GM19328 (cell line): Measurements from ENCODE around the gene ASIC5.
"Not testable (repeated sequence)": the region's sequence is repeated elsewhere in the genome, so short reads cannot be mapped to it uniquely, and the experiment has no call there.

Experiments used
- ATAC-seq: cut with Tn5 transposase; IDR thresholded peaks from one replicate; pipeline ENCODE4 v1.9.1; 2021; ENCODE audit warnings: mild to moderate bottlenecking, moderate library complexity; ENCODE audit not compliant: unreplicated experiment

Gene ASIC5, protein sequence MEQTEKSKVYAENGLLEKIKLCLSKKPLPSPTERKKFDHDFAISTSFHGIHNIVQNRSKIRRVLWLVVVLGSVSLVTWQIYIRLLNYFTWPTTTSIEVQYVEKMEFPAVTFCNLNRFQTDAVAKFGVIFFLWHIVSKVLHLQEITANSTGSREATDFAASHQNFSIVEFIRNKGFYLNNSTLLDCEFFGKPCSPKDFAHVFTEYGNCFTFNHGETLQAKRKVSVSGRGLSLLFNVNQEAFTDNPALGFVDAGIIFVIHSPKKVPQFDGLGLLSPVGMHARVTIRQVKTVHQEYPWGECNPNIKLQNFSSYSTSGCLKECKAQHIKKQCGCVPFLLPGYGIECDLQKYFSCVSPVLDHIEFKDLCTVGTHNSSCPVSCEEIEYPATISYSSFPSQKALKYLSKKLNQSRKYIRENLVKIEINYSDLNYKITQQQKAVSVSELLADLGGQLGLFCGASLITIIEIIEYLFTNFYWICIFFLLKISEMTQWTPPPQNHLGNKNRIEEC

GRCh38 chr4:155866177-155866576, at the start of gene ASIC5:
Gene ASIC5, minus strand, starts transcription at chr4:155866277. Its CDS starts 51 bp downstream, at chr4:155866226.
- no peak for ATAC-seq

- no peak for ATAC-seq
These were observed 48.7 kb upstream of the ASIC5 start for GRCh38 chr4:155914782-155915181.

- ATAC-seq, result no peak
These were observed 45.8 kb upstream of the ASIC5 start for GRCh38 chr4:155911905-155912304.

- ATAC-seq, result no peak
These were observed 43.6 kb upstream of the ASIC5 start for GRCh38 chr4:155909615-155910226.

DNA sequence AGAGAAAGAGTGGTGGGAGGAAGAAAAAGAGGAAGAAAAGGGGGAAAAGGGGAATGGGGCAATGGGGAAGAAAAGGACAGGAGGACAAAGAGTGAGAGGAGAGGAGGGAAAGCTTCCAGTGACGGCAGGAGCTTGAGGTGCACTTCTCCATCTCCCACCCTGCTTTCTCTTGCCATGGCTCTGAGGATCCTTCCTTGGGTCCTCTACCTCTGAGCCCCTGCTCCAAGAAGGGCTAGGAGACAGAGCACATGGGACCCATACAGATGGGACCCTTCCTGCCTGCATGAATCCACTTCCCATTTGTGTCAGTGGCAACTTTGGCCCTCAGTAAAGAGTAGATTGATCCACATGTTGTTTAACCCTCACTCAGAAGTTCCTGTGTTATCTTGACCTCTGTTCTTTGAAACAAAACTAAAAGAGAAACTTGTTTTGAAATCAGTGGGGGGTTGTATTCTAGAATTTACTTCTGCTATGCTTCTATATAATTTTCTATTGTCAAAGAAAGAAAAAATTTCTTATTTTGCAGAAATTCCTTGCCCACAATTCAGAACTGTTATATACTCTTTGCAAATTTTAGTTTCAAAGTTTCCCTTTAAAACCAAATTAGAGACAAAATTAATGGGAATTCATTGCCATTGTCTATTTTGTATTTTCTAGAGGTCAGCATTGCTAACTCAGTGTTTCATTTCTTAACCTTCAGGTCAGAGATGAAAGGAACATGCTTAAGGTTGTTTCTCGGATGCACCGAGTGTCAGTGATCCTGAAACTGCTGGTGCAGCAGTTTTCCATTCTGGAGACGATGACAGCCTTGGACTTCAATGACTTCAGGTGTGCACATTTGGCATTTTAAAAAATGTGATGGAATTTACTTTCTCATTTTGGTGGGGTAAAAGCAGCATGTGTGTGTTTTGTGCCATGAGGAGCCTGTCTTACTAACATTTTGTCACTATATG, 42.4 kb upstream of the ASIC5 start:
- ATAC-seq, result no peak

DNA sequence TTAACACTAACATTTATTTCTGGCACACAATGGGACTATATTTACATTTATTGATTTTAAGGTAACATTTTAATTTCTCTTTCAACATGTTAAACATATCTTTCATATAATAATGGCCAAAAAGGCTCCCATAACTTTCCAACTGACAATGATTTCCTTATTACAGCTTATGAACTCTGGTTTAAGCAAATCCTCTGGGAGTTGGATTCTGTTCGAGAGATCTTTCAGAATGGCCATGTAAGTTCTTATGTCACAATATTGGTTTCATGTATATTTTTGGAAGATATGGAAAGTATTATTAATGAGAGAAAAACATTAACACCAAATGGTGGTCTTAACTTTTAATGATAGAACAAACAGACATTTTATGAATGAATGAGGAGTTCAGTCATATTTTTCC, 41.5 kb upstream of the ASIC5 start:
- no peak for ATAC-seq

DNA sequence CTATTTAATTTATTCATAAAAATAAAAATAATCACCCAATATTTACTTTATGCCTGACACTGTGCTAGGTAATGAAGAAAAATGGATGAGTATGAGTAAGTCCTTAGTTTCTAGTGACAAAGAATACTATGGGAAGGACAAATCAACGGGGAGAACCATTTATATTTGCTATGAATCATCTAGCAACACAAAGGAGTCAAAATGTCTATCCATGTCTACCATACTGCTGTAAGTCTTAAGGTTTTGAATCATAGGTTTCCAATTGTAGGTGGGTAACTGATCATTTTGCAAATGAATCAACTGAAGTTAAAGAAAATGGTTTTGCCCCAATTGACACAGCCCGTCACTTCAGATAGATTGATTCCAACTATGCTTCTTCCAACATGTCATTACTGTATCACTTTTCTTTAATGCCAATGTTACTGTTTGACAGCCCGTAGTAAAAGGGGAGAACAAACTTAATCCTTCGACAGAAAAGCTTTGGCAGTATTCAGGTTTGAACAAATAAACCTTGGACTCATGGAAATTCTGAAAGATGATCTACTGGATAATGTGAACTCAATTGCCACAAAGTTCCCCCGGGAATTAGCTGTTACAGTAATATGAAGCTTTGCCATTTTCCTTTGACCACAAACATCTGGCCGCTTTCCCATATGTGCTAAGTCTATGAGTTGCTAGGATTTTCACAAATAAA, 40.6 kb upstream of the ASIC5 start:
- no peak for ATAC-seq

DNA sequence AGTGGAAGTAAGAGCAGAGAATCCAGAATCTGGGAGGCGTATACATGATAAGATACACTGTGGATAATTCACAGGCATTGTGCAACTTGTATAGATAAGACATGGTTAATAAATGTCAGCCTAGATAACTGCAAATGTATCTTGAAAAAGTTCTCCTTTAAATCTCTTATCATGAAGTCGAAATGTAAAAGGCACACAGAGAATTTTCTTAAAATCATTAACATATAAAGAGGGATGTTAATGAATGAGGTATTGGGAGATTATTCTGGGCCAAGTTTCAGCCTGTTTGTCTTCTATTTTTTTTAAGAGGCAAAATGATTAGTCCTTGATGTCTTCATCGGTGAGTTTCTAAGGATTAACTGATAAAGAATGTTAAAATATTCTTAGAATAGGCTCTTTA, 38.3 kb upstream of the ASIC5 start:
- ATAC-seq, result no peak

GRCh38 chr4:155903453-155903852, 37.4 kb upstream of the ASIC5 start, which contains the start of gene TDO2:
Gene TDO2, plus strand, starts transcription at chr4:155903696. Its CDS starts 63 bp downstream, at chr4:155903759.
- no peak for ATAC-seq

DNA sequence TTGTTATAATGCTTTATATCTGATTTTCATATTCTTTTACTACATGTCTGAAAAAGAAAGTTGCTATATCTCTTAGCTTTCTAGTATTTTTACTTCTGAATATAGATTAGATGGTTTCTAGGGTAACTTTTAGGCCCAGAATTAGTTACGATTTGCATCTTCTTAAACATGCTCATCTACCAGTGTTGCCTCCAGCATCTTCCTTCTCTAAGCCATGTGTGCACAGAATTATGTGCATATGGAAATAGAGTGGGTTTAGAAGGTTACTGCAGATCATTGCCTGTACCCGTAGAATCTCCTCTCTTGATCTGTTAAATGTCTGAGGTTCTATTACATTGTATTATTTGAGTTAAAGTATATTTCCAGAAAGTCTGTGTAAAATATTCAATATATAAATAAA, 34.9 kb upstream of the ASIC5 start:
- no peak for ATAC-seq

DNA sequence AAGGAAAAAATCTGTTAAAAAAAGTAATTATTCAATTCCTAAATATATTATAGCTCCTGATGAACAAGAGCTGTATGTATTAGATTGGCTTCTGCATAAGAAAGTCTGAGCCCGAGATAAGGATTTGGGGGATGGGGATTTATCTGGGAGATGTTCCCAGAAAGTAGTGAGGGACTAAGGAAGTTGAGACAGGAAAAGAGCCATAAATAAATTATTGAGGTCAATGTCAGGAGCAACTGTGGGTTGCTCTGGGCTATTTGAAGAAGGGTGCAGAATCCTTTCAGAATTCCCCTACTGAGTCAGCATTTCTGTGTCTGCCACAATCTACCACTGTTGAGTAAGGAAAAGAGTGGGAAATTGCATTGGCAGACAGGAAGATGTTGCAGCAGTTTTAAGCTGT, 34.3 kb upstream of the ASIC5 start:
- ATAC-seq, result no peak

- ATAC-seq, result no peak
These were observed 33.8 kb upstream of the ASIC5 start for GRCh38 chr4:155899891-155900290.

- not testable (repeated sequence) for ATAC-seq
These were observed 32.3 kb upstream of the ASIC5 start for GRCh38 chr4:155898371-155898770.

GRCh38 chr4:155891058-155891457, 25.0 kb upstream of the ASIC5 start:
- no peak for ATAC-seq

GRCh38 chr4:155889946-155890345, 23.9 kb upstream of the ASIC5 start:
- ATAC-seq, result no peak

GRCh38 chr4:155889031-155889793, 23.1 kb upstream of the ASIC5 start:
- no peak for ATAC-seq

DNA sequence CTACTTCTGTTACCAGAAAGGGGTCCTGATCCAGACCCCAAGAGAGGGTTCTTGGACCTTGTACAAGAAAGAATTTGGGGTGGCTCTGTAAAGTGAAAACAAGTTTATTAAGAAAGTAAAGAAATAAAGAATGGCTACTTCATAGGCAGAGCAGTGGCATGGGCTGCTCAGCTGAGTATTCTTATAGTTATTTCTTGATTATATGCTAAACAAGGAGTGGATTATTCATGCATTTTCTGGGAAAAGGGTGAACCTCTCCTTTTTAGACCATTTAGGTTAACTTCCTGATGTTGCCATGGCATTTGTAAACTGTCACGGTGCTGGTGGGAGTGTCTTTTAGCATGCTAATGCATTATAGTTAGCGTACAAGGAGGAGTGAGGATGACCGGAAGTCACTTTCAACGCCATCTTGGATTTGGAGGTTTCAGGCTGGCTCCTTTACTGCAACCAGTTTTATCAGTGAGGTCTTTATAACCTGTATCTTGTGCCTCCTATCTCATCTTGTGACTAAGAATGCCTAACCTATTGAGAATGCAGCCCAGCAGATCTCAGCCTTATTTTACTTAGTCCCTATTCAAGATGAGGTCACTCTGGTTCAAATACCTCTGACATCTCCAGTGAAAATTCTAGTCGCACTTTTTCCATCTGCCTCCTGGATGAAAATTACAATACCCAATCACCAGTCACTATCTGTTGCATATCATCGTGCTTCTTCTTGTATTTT, 21.9 kb upstream of the ASIC5 start:
- no peak for ATAC-seq

DNA sequence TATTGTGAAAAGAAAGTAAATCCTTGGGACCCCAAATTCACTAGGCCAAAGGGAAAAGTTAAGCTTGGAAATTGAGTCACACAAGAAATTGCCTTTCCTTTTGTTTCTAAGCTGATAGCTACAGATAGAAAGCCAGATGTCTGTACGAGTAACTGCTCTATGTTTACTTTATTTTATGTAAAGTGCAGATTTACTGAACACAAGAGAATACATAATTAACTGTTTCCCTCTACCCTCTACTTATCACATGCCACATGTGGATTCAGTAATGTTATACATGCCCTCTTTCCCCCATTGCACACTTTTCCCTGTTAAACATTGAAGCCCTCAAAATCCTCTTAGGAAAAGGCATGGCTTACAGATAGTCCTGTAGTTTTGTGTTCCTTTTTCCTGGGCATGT, 21.0 kb upstream of the ASIC5 start:
- ATAC-seq, result no peak

DNA sequence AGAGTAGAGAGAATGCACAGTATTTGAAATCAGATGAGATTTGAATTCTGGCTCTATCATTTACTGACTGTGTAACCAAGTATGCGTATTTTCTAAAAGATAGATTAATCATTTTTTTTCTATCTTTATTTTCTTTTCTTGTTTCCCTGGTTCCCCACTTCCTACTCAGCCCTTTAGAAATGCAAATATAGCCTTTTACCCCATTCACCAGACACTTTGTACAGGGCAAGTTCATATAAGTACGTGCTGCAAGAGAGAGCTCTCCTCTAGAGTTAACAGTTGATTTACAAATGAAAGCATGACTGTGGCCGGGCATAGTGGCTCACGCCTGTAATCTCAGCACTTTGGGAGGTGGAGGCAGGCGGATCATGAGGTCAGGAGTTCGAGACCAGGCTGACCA, 19.6 kb upstream of the ASIC5 start:
- no peak for ATAC-seq
